Smooth muscle cell of trachea (primary cell): ENCODE data around the gene ASB12. TPM values are rescaled to one million over a fixed set of nuclear protein-coding genes. Genes with fewer than 3 reads are reported as not detected.

Experiments
- total RNA-seq: library from RNA; depleted of rRNA; stranded (reverse); fragments of >200 nt; gene quantifications from 2 replicates; pipeline ENCODE4 v1.2.1, GENCODE V29; 2014

ASB12 gene, protein sequence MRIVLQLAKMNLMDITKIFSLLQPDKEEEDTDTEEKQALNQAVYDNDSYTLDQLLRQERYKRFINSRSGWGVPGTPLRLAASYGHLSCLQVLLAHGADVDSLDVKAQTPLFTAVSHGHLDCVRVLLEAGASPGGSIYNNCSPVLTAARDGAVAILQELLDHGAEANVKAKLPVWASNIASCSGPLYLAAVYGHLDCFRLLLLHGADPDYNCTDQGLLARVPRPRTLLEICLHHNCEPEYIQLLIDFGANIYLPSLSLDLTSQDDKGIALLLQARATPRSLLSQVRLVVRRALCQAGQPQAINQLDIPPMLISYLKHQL
- total RNA-seq, result under 0.01 TPM in 1 of 2 replicates, not detected in the other

GRCh38 chrX:64230123-64230970, at the start of gene ASB12:
TSS of gene ASB12 (minus strand) at chrX:64230607. CDS start at chrX:64225650, 4,957 bp downstream.

GRCh38 chrX:64205441-64205734, 25.0 kb downstream of the ASB12 start, which contains the start of gene AMER1:
TSS of gene AMER1 (minus strand) at chrX:64205708. CDS start at chrX:64193286, 12,422 bp downstream.

Other genes starting within 250 kb of the ASB12 start
- 2.0 and 3.3 TPM in 2 replicates for gene AMER1, start 24.9 kb downstream of the ASB12 start, total RNA-seq
- 1.2 and 1.3 TPM in 2 replicates for gene MTMR8, start 164.8 kb upstream of the ASB12 start, total RNA-seq